Esophagus muscularis mucosa (tissue), 4 donors: Measurements from ENCODE around the gene COPG2. TPM values are rescaled to one million over a fixed set of nuclear protein-coding genes. Genes with fewer than 3 reads are reported as not detected.
"Not testable (repeated sequence)": the region's sequence is repeated elsewhere in the genome, so short reads cannot be mapped to it uniquely, and the experiment has no call there.

Experiments
- DNase-seq: peaks from one replicate; pipeline ENCODE4 v3.0.0-alpha.2; 2017; ENCODE audit errors: extremely low spot score
- H3K27ac ChIP-seq, 4 donors: fragments of 200-600 bp; sonication (generic); replicated peaks in 1 of 4; 1 replicate in 3 of 4; 2 replicates in 1 of 4; pipeline ENCODE4 v1.5.1; 2016 to 2019; ENCODE audit warnings: mild to moderate bottlenecking in 1 of 4
- H3K27me3 ChIP-seq, 4 donors: fragments of 200-600 bp; sonication (generic); one replicate each; pipeline versions ENCODE4 v1.5.1 to v1.6.0; 2016 to 2019
- H3K36me3 ChIP-seq, 4 donors: fragments of 200-600 bp; sonication (generic); one replicate each; pipeline ENCODE4 v1.5.1; 2016 to 2019
- H3K4me1 ChIP-seq, 4 donors: fragments of 200-600 bp; sonication (generic); one replicate each; pipeline ENCODE4 v1.5.1; 2016 to 2019
- H3K4me3 ChIP-seq, 4 donors: fragments of 200-600 bp; sonication (generic); 1 replicate in 2 of 4; 2 replicates in 2 of 4; pipeline ENCODE4 v1.5.1; 2016 to 2019; ENCODE audit warnings: mild to moderate bottlenecking in 4 of 4, moderate library complexity in 1 of 4
- H3K9me3 ChIP-seq, 4 donors: fragments of 200-600 bp; sonication (generic); 1 replicate in 3 of 4; 2 replicates in 1 of 4; pipeline ENCODE4 v1.5.1; 2016 to 2019
- CTCF ChIP-seq, 3 experiments: fragments of 200-600 bp in 2 of 3; fragments of 450-650 bp in 1 of 3; sonication (generic) in 2 of 3; IDR thresholded peaks; one replicate each; pipeline ENCODE4 v1.5.1; 2017 to 2019; ENCODE audit warnings: antibody characterized with exemption in 3 of 3, mild to moderate bottlenecking in 2 of 3, moderate library complexity in 1 of 3
- EP300 ChIP-seq: sonication (generic); formaldehyde crosslinking; IDR thresholded peaks from one replicate; pipeline ENCODE4 v1.6.1; 2017; ENCODE audit warnings: antibody characterized with exemption
- POLR2A ChIP-seq: fragments of 450-650 bp; IDR thresholded peaks from one replicate; pipeline ENCODE4 v1.6.1; 2017; ENCODE audit warnings: antibody characterized with exemption, moderate library complexity, mild to moderate bottlenecking, low read depth
- POLR2AphosphoS5 ChIP-seq, 2 donors: sonication (generic); formaldehyde crosslinking; IDR thresholded peaks; one replicate each; pipeline ENCODE4 v1.6.1; 2017; ENCODE audit warnings: antibody characterized with exemption in 2 of 2
- WGBS: methylation state at CpG from one replicate; pipeline ENCODE4 v1.1.5; 2018; 5-methylcytosine and 5-hydroxymethylcytosine counted together
- intact Hi-C: fragments of 100-400 bp; cut with DNase I; formaldehyde crosslinking; loops from one replicate; pipeline ENCODE4 v1.15.1; 2023
- total RNA-seq, 4 donors: library from RNA; depleted of rRNA; stranded (reverse); fragments of >200 nt; gene quantifications; one replicate each; pipeline versions ENCODE4 v1.1.0 to v1.2.1, GENCODE V29; 2016

The COPG2 gene
- total RNA-seq, 4 donors from 2014 or later: 9.6 to 11.9 (median 10.7) TPM

- H3K36me3 ChIP-seq: no peaks in the 10 kb centered on the region
- DNase-seq: no peak
- intact Hi-C loops: no loop called here
- no peaks in the 10 kb centered on the region for H3K4me1 ChIP-seq
- no peak overlapping the region for H3K4me3 ChIP-seq
- no peak overlapping the region for H3K27ac ChIP-seq
- no peaks in the 10 kb centered on the region for H3K9me3 ChIP-seq
- TF ChIP-seq CTCF (IDR thresholded peaks at IDR 0.05) (peak in 1 of 3 experiments; percentile 37), EP300 (no peak)
- H3K27me3 ChIP-seq: no peaks in the 10 kb centered on the region
- WGBS: 60% methylated on average over 2 of the region's 2 CpGs
Measured at GRCh38 chr7:130695840-130696239, 27.3 kb upstream of the COPG2 start.

- H3K27me3 ChIP-seq, H3K9me3 ChIP-seq, DNase-seq, H3K4me3 ChIP-seq, intact Hi-C loops, H3K27ac ChIP-seq, H3K4me1 ChIP-seq, H3K36me3 ChIP-seq: not testable (repeated sequence)
- 93% methylated on average over 1 of the region's 1 CpG for WGBS
Measured at GRCh38 chr7:130692396-130692795, 23.8 kb upstream of the COPG2 start.

GRCh38 chr7:130689683-130690082, 21.1 kb upstream of the COPG2 start:
- H3K4me1 ChIP-seq: no peaks in the 10 kb centered on the region
- H3K27me3 ChIP-seq: no peaks in the 10 kb centered on the region
- no peak overlapping the region for H3K27ac ChIP-seq
- H3K36me3 ChIP-seq: no peaks in the 10 kb centered on the region
- no peak for TF ChIP-seq CTCF (IDR thresholded peaks at IDR 0.05)
- TF ChIP-seq POLR2A: no peak
- no peak for TF ChIP-seq EP300
- TF ChIP-seq POLR2AphosphoS5 (IDR thresholded peaks at IDR 0.05): no peak
- no peak for DNase-seq
- H3K9me3 ChIP-seq: peaks cover 0 to 9% (median 2%) of the 10 kb centered on the region in 4 donors
- H3K4me3 ChIP-seq: no peak overlapping the region
- intact Hi-C loops: no loop called here
- 78% methylated on average over 1 of the region's 1 CpG for WGBS

- intact Hi-C loops: no loop called here
- TF ChIP-seq POLR2A (no peak), POLR2AphosphoS5 (IDR thresholded peaks at IDR 0.05) (no peak), CTCF (IDR thresholded peaks at IDR 0.05) (no peak), EP300 (no peak)
- 98% methylated on average over 2 of the region's 2 CpGs for WGBS
Measured at GRCh38 chr7:130683026-130683425, 14.5 kb upstream of the COPG2 start.

GRCh38 chr7:130674456-130674855, 5.9 kb upstream of the COPG2 start:
- no peak for TF ChIP-seq POLR2AphosphoS5 (IDR thresholded peaks at IDR 0.05)
- TF ChIP-seq POLR2A: no peak
- no peak for TF ChIP-seq CTCF (IDR thresholded peaks at IDR 0.05)
- TF ChIP-seq EP300: no peak
- Histone ChIP-seq H3K36me3 (no peaks in the 10 kb centered on the region), H3K4me3 (no peak overlapping the region), H3K9me3 (no peaks in the 10 kb centered on the region), H3K27ac (no peak overlapping the region), H3K27me3 (no peaks in the 10 kb centered on the region), H3K4me1 (peaks cover 0 to 4% (median 3%) of the 10 kb centered on the region in 4 donors)
- intact Hi-C loops: no loop called here
- no peak for DNase-seq
- 78% methylated on average over 2 of the region's 2 CpGs for WGBS

More at GRCh38 chr7:130683026-130683425, 14.5 kb upstream of the COPG2 start:
- H3K4me1 ChIP-seq: no peaks in the 10 kb centered on the region
- no peak overlapping the region for H3K27ac ChIP-seq
- no peak for DNase-seq
- H3K4me3 ChIP-seq: no peak overlapping the region
- no peaks in the 10 kb centered on the region for H3K9me3 ChIP-seq
- no peaks in the 10 kb centered on the region for H3K36me3 ChIP-seq
- no peaks in the 10 kb centered on the region for H3K27me3 ChIP-seq
